K562 (cell line): ENCODE data around the gene ZER1. TPM values are rescaled to one million over a fixed set of nuclear protein-coding genes. Genes with fewer than 3 reads are reported as not detected.

Experiments used
- ATAC-seq: fragments of 200-7000 bp; cut with Tn5 transposase; 3 replicates; pipeline ENCODE4 v1.9.1; 2020; ENCODE audit warnings: moderate library complexity
- BruUV-seq: library from RNA; stranded (reverse); fragments of 400-500 nt; replicated peaks from 2 replicates; lab custom pipeline; 2021; lab: Mats Ljungman, UMichigan
- CTCF ChIA-PET: fragments of 300-600 bp; formaldehyde crosslinking; extraction: SDS; loops from one replicate; lab custom pipeline; 2021; ENCODE audit warnings: low intra/inter-chr PET ratio; lab: Yijun Ruan, JAX
- POLR2A ChIA-PET: fragments of 300-600, 350-650 bp; sonication (Branson Sonifier 250); formaldehyde crosslinking; extraction: SDS; loops from one replicate; lab custom pipeline; 2021; ENCODE audit warnings: antibody characterized with exemption, inconsistent platforms; lab: Yijun Ruan, JAX
- DNase-seq, 4 experiments: peaks; one replicate each; pipeline versions ENCODE4 v3.0.0 to v3.0.0-alpha.2; 2011 to 2018; ENCODE audit warnings: low spot score in 3 of 4, mixed read lengths in 3 of 4; ENCODE audit errors: extremely low read depth in 1 of 4
- FAIRE-seq: peaks from 2 replicates; lab custom pipeline; 2011; peaks lifted over from hg19 to GRCh38; lab: Jason Lieb, UNC
- H2AFZ ChIP-seq: 2 replicates; pipeline ENCODE4 v1.6.0; 2011; ENCODE audit warnings: low read depth, low read length, control low read depth, inconsistent platforms
- H3K27ac ChIP-seq: fragments of 200-600 bp; 3 replicates; pipeline ENCODE4 v1.8.0; 2011; ENCODE audit warnings: low read depth, mild to moderate bottlenecking, control low read depth, inconsistent platforms, low read length, moderate library complexity, mixed read lengths; ENCODE audit errors: extremely low read depth
- H3K27me3 ChIP-seq, 2 experiments: fragments of 300-600 bp in 1 of 2; 2 replicates in 1 of 2; 3 replicates in 1 of 2; pipeline versions ENCODE4 v1.6.0 to v1.8.0; 2011; ENCODE audit warnings: inconsistent platforms in 2 of 2, low read length in 2 of 2, mild to moderate bottlenecking in 1 of 2, mixed read lengths in 1 of 2, moderate library complexity in 1 of 2; ENCODE audit not compliant: control insufficient read depth in 2 of 2, insufficient read depth in 2 of 2
- H3K36me3 ChIP-seq: fragments of 300-600 bp; 3 replicates; pipeline ENCODE4 v1.8.0; 2011; ENCODE audit warnings: mild to moderate bottlenecking, low read length, inconsistent platforms; ENCODE audit not compliant: control insufficient read depth, insufficient read depth
- H3K4me1 ChIP-seq, 2 experiments: fragments of 200-600 bp in 1 of 2; replicated peaks in 1 of 2; 2 replicates in 1 of 2; 3 replicates in 1 of 2; pipeline versions ENCODE4 v1.5.1 to v1.8.0; 2011; ENCODE audit warnings: inconsistent platforms in 2 of 2, low read length in 2 of 2, mild to moderate bottlenecking in 1 of 2, mixed read lengths in 1 of 2, moderate library complexity in 1 of 2; ENCODE audit not compliant: control insufficient read depth in 2 of 2, insufficient read depth in 2 of 2
- H3K4me2 ChIP-seq: 2 replicates; pipeline ENCODE4 v1.6.1; 2011; ENCODE audit warnings: low read length, control low read depth, inconsistent platforms, mixed read lengths; ENCODE audit not compliant: insufficient read depth
- H3K4me3 ChIP-seq: fragments of 200-600 bp; sonication (generic), shearing (Covaris generic); 2 replicates; pipeline ENCODE4 v1.5.1; 2016; ENCODE audit warnings: control low read depth, inconsistent platforms
- H3K79me2 ChIP-seq: fragments of 200-600 bp; 3 replicates; pipeline ENCODE4 v1.8.0; 2011; ENCODE audit warnings: low read length, inconsistent platforms; ENCODE audit not compliant: control insufficient read depth, insufficient read depth
- H3K9ac ChIP-seq, 2 experiments: 2 replicates each; pipeline versions ENCODE4 v1.6.0 to v1.6.1; 2011; ENCODE audit warnings: low read depth in 2 of 2, low read length in 2 of 2, control low read depth in 1 of 2, inconsistent platforms in 1 of 2, mild to moderate bottlenecking in 1 of 2, mixed read lengths in 1 of 2; ENCODE audit not compliant: insufficient read depth in 1 of 2
- H3K9me1 ChIP-seq: one replicate; pipeline ENCODE4 v1.6.0; 2011; ENCODE audit warnings: inconsistent platforms, mild to moderate bottlenecking, low read length, moderate library complexity; ENCODE audit not compliant: control insufficient read depth, insufficient read depth
- H3K9me3 ChIP-seq: replicated peaks from 2 replicates; pipeline ENCODE4 v1.5.1; 2011; ENCODE audit warnings: low read depth, low read length, inconsistent platforms; ENCODE audit not compliant: control insufficient read depth, insufficient read depth
- H4K20me1 ChIP-seq: replicated peaks from 2 replicates; pipeline ENCODE4 v1.6.1; 2011; ENCODE audit warnings: low read length, inconsistent platforms, mixed read lengths; ENCODE audit not compliant: control insufficient read depth, insufficient read depth
- ATF4 ChIP-seq: fragments of 450-650 bp; formaldehyde crosslinking; IDR thresholded peaks from 2 replicates; pipeline ENCODE4 v1.4.0; 2022; ENCODE audit warnings: mild to moderate bottlenecking, moderate library complexity
- NFIX ChIP-seq: fragments of 250-450 bp; sonication (Bioruptor Pico); IDR thresholded peaks from 2 replicates; pipeline ENCODE4 v1.4.0; 2020; ENCODE audit warnings: low read depth, mild to moderate bottlenecking, moderate library complexity
- NR2C2 ChIP-seq, 2 experiments: fragments of 200-800 bp in 1 of 2; sonication (Bioruptor generic) in 1 of 2; sonication (generic) in 1 of 2; formaldehyde crosslinking in 1 of 2; IDR thresholded peaks; 2 replicates each; pipeline versions ENCODE4 v1.6.1 to v1.8.0; 2016 to 2022; ENCODE audit warnings: mild to moderate bottlenecking in 1 of 2, missing compliant biosample characterization in 1 of 2, missing genetic modification characterization in 1 of 2, missing genetic modification reagents in 1 of 2
- PTBP1 ChIP-seq: fragments of 200-400 bp; formaldehyde crosslinking; IDR thresholded peaks from 2 replicates; pipeline ENCODE4 v1.6.1; 2017; ENCODE audit warnings: low read depth, low read length
- ZC3H4 ChIP-seq: sonication (generic); formaldehyde crosslinking; IDR thresholded peaks from 2 replicates; pipeline ENCODE4 v1.9.0; 2021; ENCODE audit warnings: missing genetic modification reagents, borderline replicate concordance
- ZNF551 ChIP-seq: fragments of 250-450 bp; sonication (Bioruptor Pico); IDR thresholded peaks from 2 replicates; pipeline ENCODE4 v1.5.0; 2021; ENCODE audit warnings: mild to moderate bottlenecking, moderate library complexity
- WGBS: fragments of 100-300 bp; shearing (Covaris generic); methylation state at CpG from one replicate; pipeline ENCODE4 v1.1.6; 2016; ENCODE audit warnings: low coverage, mixed read lengths; ENCODE audit not compliant: insufficient coverage; ENCODE audit errors: missing lambda C conversion rate; 5-methylcytosine and 5-hydroxymethylcytosine counted together
- in situ Hi-C: fragments of 300-500 bp; cut with MboI; formaldehyde crosslinking; loops from 4 replicates; pipeline ENCODE4 v1.15.0; 2018; ENCODE audit warnings: inconsistent platforms, mixed read lengths
- intact Hi-C: fragments of 100-400 bp; cut with micrococcal nuclease; formaldehyde crosslinking; loops from 2 replicates; pipeline ENCODE4 v1.14.2; 2022
- polyA plus RNA-seq, 8 experiments: library from polyadenylated mRNA; depleted of rRNA in 4 of 8; stranded (reverse) in 5 of 8; unstranded in 3 of 8; fragments of >200 nt; fragmentation: Nextera tagmentation in 2 of 8; fragmentation: Illumina TruSeq in 1 of 8; extraction: Ambion mirVana in 2 of 8; extraction: Trizol in 1 of 8; gene quantifications; 2 replicates each; pipeline versions ENCODE4 v1.2.1 to v1.2.3, GENCODE V29; 2011 to 2014; ENCODE audit warnings: inconsistent platforms in 1 of 8, missing spikeins in 1 of 8
- total RNA-seq, 7 experiments: library from RNA; depleted of rRNA in 6 of 7; stranded (reverse); fragments of >200 nt in 6 of 7; fragmentation: Illumina TruSeq in 2 of 7; extraction: Trizol in 2 of 7; gene quantifications; 2 replicates each; pipeline versions ENCODE4 v1.2.1 to v1.2.3, GENCODE V29; 2011 to 2021; ENCODE audit warnings: low replicate concordance in 1 of 7

Gene ZER1
- total and polyA plus RNA-seq, 9 of the 15 experiments (the other 6 are each of a cell fraction or from before 2014, with no cell fraction given), result 0.07 to 10.7 (median 6.2) TPM

DNA sequence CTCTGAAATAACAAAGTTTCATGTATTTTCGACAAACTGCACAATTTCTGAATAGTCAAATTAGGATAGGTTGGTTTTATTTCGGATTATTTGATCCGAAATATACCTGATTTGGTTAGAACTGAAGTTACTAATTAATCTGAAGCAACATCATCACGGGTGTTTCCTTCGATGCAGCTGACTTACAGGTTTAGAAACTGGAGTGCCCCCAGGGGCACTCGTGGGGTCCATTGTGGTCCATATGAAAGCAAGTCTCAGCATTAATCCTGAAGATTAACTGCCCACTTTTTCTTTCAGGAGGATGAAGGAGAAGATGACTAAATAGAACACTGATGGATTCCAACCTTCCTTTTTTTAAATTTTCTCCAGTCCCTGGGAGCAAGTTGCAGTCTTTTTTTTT, 77.4 kb downstream of the ZER1 start:
- in situ Hi-C loops, result loop anchor here (10.0 kb wide), 3 partner anchors 450 to 1090 kb away; no protein-coding TSS in a partner anchor

More for the DNA sequence above, 77.4 kb downstream of the ZER1 start:
- intact Hi-C loops, result loop anchor here (10.0 kb wide), 1 partner anchor 980 kb away; no protein-coding TSS in a partner anchor
- H4K20me1 ChIP-seq, result peaks cover 14% of the 10 kb centered on the region
- CTCF ChIA-PET, result no interaction called here
- no peaks in the 10 kb centered on the region for H3K9me3 ChIP-seq
- H3K36me3 ChIP-seq, result peaks cover 71% of the 10 kb centered on the region
- H3K4me2 ChIP-seq, result no peak overlapping the region
- no peak overlapping the region for H3K4me3 ChIP-seq
- no peak overlapping the region for H3K9ac ChIP-seq
- H3K79me2 ChIP-seq, result peaks cover 50% of the 10 kb centered on the region
- no peaks in the 10 kb centered on the region for H3K9me1 ChIP-seq
- ATAC-seq (no peak), DNase-seq (no peak), FAIRE-seq (no peak)
- POLR2A ChIA-PET, result interaction anchor here (0.6 to 0.8 kb wide), 2 partner anchors 12 to 45 kb away, joined by 3 to 4 read pairs; no protein-coding TSS in a partner anchor
- BruUV-seq, result no TSS peak
- no peak for TF ChIP-seq PTBP1
- no peak for TF ChIP-seq ZC3H4 (CRISPR knock-in tag)
- no peak for TF ChIP-seq ZNF551
- no peak for TF ChIP-seq ATF4 (CRISPR knock-in tag)
- no peak for TF ChIP-seq NR2C2 (CRISPR knock-in tag; IDR thresholded peaks at IDR 0.05)
- no peak for TF ChIP-seq NR2C2 (tag; IDR thresholded peaks at IDR 0.05)
- TF ChIP-seq NFIX (CRISPR knock-in tag), result no peak
- no peak overlapping the region for H3K27ac ChIP-seq
- no peak overlapping the region for H2AFZ ChIP-seq
- WGBS, result 94% methylated on average over 6 of the region's 6 CpGs
- H3K27me3 ChIP-seq, result no peaks in the 10 kb centered on the region
- H3K4me1 ChIP-seq, result peaks cover 5% of the 10 kb centered on the region in 2 experiments; a peak in 3 of 5 replicates
